ENCODE data around the gene PINK1. TPM values are rescaled to one million over a fixed set of nuclear protein-coding genes. Genes with fewer than 3 reads are reported as not detected.
A peak's percentile ranks its signal among the peaks of the same experiment; 100 is the strongest.

PINK1 gene
- total RNA-seq, 1 experiment from 2014 or later, result 39.7 TPM

GRCh38 chr1:20610970-20611369 is 22.3 kb upstream of the PINK1 start:
- no peak for DNase-seq (ENCODE audit: low read depth)

- DNase-seq (ENCODE audit: low read depth), result no peak
These were observed 21.6 kb upstream of the PINK1 start for GRCh38 chr1:20611652-20612051.

- no peak for DNase-seq (ENCODE audit: low read depth)
These were observed 21.0 kb upstream of the PINK1 start for GRCh38 chr1:20612221-20612746.

GRCh38 chr1:20614131-20614579 is 19.1 kb upstream of the PINK1 start:
- DNase-seq (ENCODE audit: low read depth), result no peak

- no peak for DNase-seq (ENCODE audit: low read depth)
These were observed 17.1 kb upstream of the PINK1 start for GRCh38 chr1:20615946-20616846.

- no peak for DNase-seq (ENCODE audit: low read depth)
These were observed 16.3 kb upstream of the PINK1 start for GRCh38 chr1:20616847-20617487.

- DNase-seq (ENCODE audit: low read depth), result no peak
These were observed 14.7 kb upstream of the PINK1 start for GRCh38 chr1:20618550-20618949.

- no peak for DNase-seq (ENCODE audit: low read depth)
These were observed 13.3 kb upstream of the PINK1 start for GRCh38 chr1:20619999-20620398.

GRCh38 chr1:20621012-20621411 is 12.2 kb upstream of the PINK1 start:
- no peak for DNase-seq (ENCODE audit: low read depth)

- no peak for DNase-seq (ENCODE audit: low read depth)
These were observed 8.5 kb upstream of the PINK1 start for GRCh38 chr1:20624709-20625108.

GRCh38 chr1:20625176-20626097 is 7.8 kb upstream of the PINK1 start:
- no peak for DNase-seq (ENCODE audit: low read depth)

- DNase-seq (ENCODE audit: low read depth), result no peak
These were observed 7.2 kb upstream of the PINK1 start for GRCh38 chr1:20626098-20626427.

GRCh38 chr1:20626524-20626923 is 6.7 kb upstream of the PINK1 start:
- no peak for DNase-seq (ENCODE audit: low read depth)

- no peak for DNase-seq (ENCODE audit: low read depth)
These were observed 2.5 kb upstream of the PINK1 start for GRCh38 chr1:20630729-20631128.

- no peak for DNase-seq (ENCODE audit: low read depth)
These were observed 872 bp upstream of the PINK1 start for GRCh38 chr1:20632386-20632785.

- no peak for DNase-seq (ENCODE audit: low read depth)
These were observed 871 bp downstream of the PINK1 start for GRCh38 chr1:20634065-20634593.

- peak; percentile 56 for DNase-seq (ENCODE audit: low read depth)
These were observed 1.4 kb downstream of the PINK1 start for GRCh38 chr1:20634594-20635084.

- no peak for DNase-seq (ENCODE audit: low read depth)
These were observed 3.6 kb downstream of the PINK1 start for GRCh38 chr1:20636785-20637347.

GRCh38 chr1:20640183-20640597 is 6.9 kb downstream of the PINK1 start:
- DNase-seq (ENCODE audit: low read depth), result peak; percentile 52

GRCh38 chr1:20641975-20642374 is 8.7 kb downstream of the PINK1 start:
- DNase-seq (ENCODE audit: low read depth), result no peak

GRCh38 chr1:20643080-20643479 is 9.8 kb downstream of the PINK1 start:
- no peak for DNase-seq (ENCODE audit: low read depth)
